Mesenchymal stem cell (in vitro differentiated cells and primary cell): ENCODE results near the gene XAGE5. TPM values are rescaled to one million over a fixed set of nuclear protein-coding genes. Genes with fewer than 3 reads are reported as not detected.
"Not testable (repeated sequence)": the region's sequence is repeated elsewhere in the genome, so short reads cannot be mapped to it uniquely, and the experiment has no call there.

Experiments
- DNase-seq: peaks from one replicate; pipeline ENCODE4 v3.0.0-alpha.2; 2013
- H2AFZ ChIP-seq: one replicate; pipeline ENCODE4 v1.6.1; 2013; ENCODE audit warnings: low read depth, mild to moderate bottlenecking, control low read depth, inconsistent platforms, low read length, moderate library complexity
- H2AK5ac ChIP-seq: 2 replicates; pipeline ENCODE4 v1.6.1; 2013; ENCODE audit warnings: low read length, moderate library complexity, mild to moderate bottlenecking, inconsistent platforms; ENCODE audit not compliant: severe bottlenecking
- H2BK120ac ChIP-seq: one replicate; pipeline ENCODE4 v1.6.1; 2013; ENCODE audit warnings: low read depth, mild to moderate bottlenecking, inconsistent platforms, low read length, moderate library complexity
- H2BK12ac ChIP-seq, 2 experiments: one replicate each; pipeline ENCODE4 v1.6.1; 2013; ENCODE audit warnings: inconsistent platforms in 2 of 2, low read length in 2 of 2, mild to moderate bottlenecking in 2 of 2, moderate library complexity in 2 of 2, control low read depth in 1 of 2
- H2BK15ac ChIP-seq: one replicate; pipeline ENCODE4 v1.6.1; 2013; ENCODE audit warnings: mild to moderate bottlenecking, low read depth, inconsistent platforms; ENCODE audit not compliant: poor library complexity, severe bottlenecking
- H2BK5ac ChIP-seq: 2 replicates; pipeline ENCODE4 v1.6.1; 2013; ENCODE audit warnings: low read depth, mild to moderate bottlenecking, low read length, control low read depth, inconsistent platforms; ENCODE audit not compliant: poor library complexity, severe bottlenecking
- H3K14ac ChIP-seq, 2 experiments: one replicate each; pipeline ENCODE4 v1.6.1; 2013; ENCODE audit warnings: inconsistent platforms in 2 of 2, low read length in 2 of 2, control low read depth in 1 of 2, mild to moderate bottlenecking in 1 of 2, moderate library complexity in 1 of 2
- H3K18ac ChIP-seq, 2 experiments: one replicate each; pipeline ENCODE4 v1.6.1; 2013; ENCODE audit warnings: inconsistent platforms in 2 of 2, low read length in 2 of 2, control low read depth in 1 of 2, low read depth in 1 of 2, mild to moderate bottlenecking in 1 of 2
- H3K23ac ChIP-seq, 2 experiments: one replicate each; pipeline ENCODE4 v1.6.1; 2013; ENCODE audit warnings: inconsistent platforms in 2 of 2, low read length in 2 of 2, mild to moderate bottlenecking in 2 of 2, moderate library complexity in 2 of 2, control low read depth in 1 of 2
- H3K27ac ChIP-seq: 2 replicates; pipeline ENCODE4 v1.5.1; 2013; ENCODE audit warnings: mild to moderate bottlenecking, moderate library complexity, low read length, control low read depth, inconsistent platforms; ENCODE audit not compliant: poor library complexity, severe bottlenecking
- H3K27me3 ChIP-seq, 2 experiments: 2 replicates each; pipeline versions ENCODE4 v1.6.1 to v1.7.0; 2013; ENCODE audit warnings: low read length in 2 of 2, mild to moderate bottlenecking in 2 of 2, moderate library complexity in 2 of 2, control low read depth in 1 of 2, inconsistent platforms in 1 of 2; ENCODE audit not compliant: control insufficient read depth in 1 of 2, insufficient read depth in 1 of 2
- H3K36me3 ChIP-seq, 2 experiments: 2 replicates each; pipeline versions ENCODE4 v1.6.1 to v1.7.0; 2013; ENCODE audit warnings: low read length in 2 of 2, control low read depth in 1 of 2, inconsistent platforms in 1 of 2, low read depth in 1 of 2, mild to moderate bottlenecking in 1 of 2; ENCODE audit not compliant: insufficient read depth in 2 of 2, control insufficient read depth in 1 of 2
- H3K4ac ChIP-seq, 2 experiments: one replicate each; pipeline ENCODE4 v1.6.1; 2013; ENCODE audit warnings: inconsistent platforms in 2 of 2, low read length in 2 of 2, mild to moderate bottlenecking in 2 of 2, moderate library complexity in 2 of 2, control low read depth in 1 of 2, low read depth in 1 of 2
- H3K4me1 ChIP-seq: 2 replicates; pipeline ENCODE4 v1.6.1; 2013; ENCODE audit warnings: low read depth, low read length, control low read depth; ENCODE audit not compliant: control insufficient read depth, insufficient read depth
- H3K4me2 ChIP-seq: 2 replicates; pipeline ENCODE4 v1.6.1; 2013; ENCODE audit warnings: low read length, mild to moderate bottlenecking, inconsistent platforms; ENCODE audit not compliant: poor library complexity, severe bottlenecking
- H3K4me3 ChIP-seq, 2 experiments: 2 replicates each; pipeline versions ENCODE4 v1.5.1 to v1.7.0; 2013; ENCODE audit warnings: low read length in 2 of 2, mild to moderate bottlenecking in 2 of 2, control low read depth in 1 of 2, low read depth in 1 of 2; ENCODE audit not compliant: insufficient read depth in 1 of 2
- H3K79me1 ChIP-seq: replicated peaks from 2 replicates; pipeline ENCODE4 v1.6.1; 2013; ENCODE audit warnings: mild to moderate bottlenecking, control low read depth, low read length, inconsistent platforms; ENCODE audit not compliant: poor library complexity, severe bottlenecking
- H3K9ac ChIP-seq: 2 replicates; pipeline ENCODE4 v1.7.0; 2013; ENCODE audit warnings: mild to moderate bottlenecking, low read length, moderate library complexity
- H3K9me3 ChIP-seq: 2 replicates; pipeline ENCODE4 v1.7.0; 2013; ENCODE audit warnings: mild to moderate bottlenecking, low read length; ENCODE audit not compliant: control insufficient read depth
- H4K8ac ChIP-seq: one replicate; pipeline ENCODE4 v1.6.1; 2013; ENCODE audit warnings: inconsistent platforms, mild to moderate bottlenecking, low read length, moderate library complexity
- H4K91ac ChIP-seq: one replicate; pipeline ENCODE4 v1.6.1; 2013; ENCODE audit warnings: mild to moderate bottlenecking, low read length, inconsistent platforms
- WGBS: methylation state at CpG from one replicate; pipeline ENCODE4 v1.1.7; 2013; ENCODE audit warnings: mixed read lengths; 5-methylcytosine and 5-hydroxymethylcytosine counted together
- polyA plus RNA-seq, 2 experiments: library from polyadenylated mRNA; stranded (reverse); fragments of 200-250 nt; gene quantifications; one replicate each; pipeline ENCODE4 v1.2.3, GENCODE V29; 2013

The XAGE5 gene
- not detected for polyA plus RNA-seq (2013, experiment 1 of 2)
- polyA plus RNA-seq (2013, experiment 2 of 2), result not detected

- 87% methylated on average over 14 of the region's 25 CpGs for WGBS
These were observed at the start of gene XAGE5 for GRCh38 chrX:52811065-52811625. XAGE5 (plus strand) TSS chrX:52811287; CDS start chrX:52812567, 1,280 bp downstream.

GRCh38 chrX:52765983-52766382 lies 45.1 kb upstream of the XAGE5 start:
- not testable (repeated sequence) for H3K27ac ChIP-seq, H3K18ac ChIP-seq, H3K14ac ChIP-seq, H2AK5ac ChIP-seq, H3K4me2 ChIP-seq, H2AFZ ChIP-seq, H2BK15ac ChIP-seq, H3K36me3 ChIP-seq, H3K4ac ChIP-seq, H3K9me3 ChIP-seq, H3K9ac ChIP-seq, H3K4me3 ChIP-seq, H3K27me3 ChIP-seq, DNase-seq, H3K23ac ChIP-seq, H4K8ac ChIP-seq, H3K79me1 ChIP-seq, H3K4me1 ChIP-seq, H4K91ac ChIP-seq, H2BK5ac ChIP-seq, H2BK120ac ChIP-seq, H2BK12ac ChIP-seq
- WGBS, result no CpG with 5 or more reads among the region's 5 CpGs

More at GRCh38 chrX:52811065-52811625, at the start of gene XAGE5:
- H2BK5ac ChIP-seq, result no peak within 1 kb of the TSS
- H2AFZ ChIP-seq, result no peak within 1 kb of the TSS
- H3K4me2 ChIP-seq, result no peak within 1 kb of the TSS
- H2BK15ac ChIP-seq, result no peak within 1 kb of the TSS
- no peak within 1 kb of the TSS for H4K8ac ChIP-seq
- H3K4me1 ChIP-seq, result no peaks in the 10 kb centered on the region
- H3K4ac ChIP-seq, result no peak within 1 kb of the TSS
- H3K27me3 ChIP-seq, result peaks cover 0 to 48% of the 10 kb centered on the region in 2 experiments
- no peak within 1 kb of the TSS for H3K14ac ChIP-seq
- no peak within 1 kb of the TSS for H3K4me3 ChIP-seq
- H3K36me3 ChIP-seq, result no peaks in the 10 kb centered on the region
- H3K18ac ChIP-seq, result no peak within 1 kb of the TSS
- no peak within 1 kb of the TSS for H2AK5ac ChIP-seq
- H2BK12ac ChIP-seq, result no peak within 1 kb of the TSS
- H3K9ac ChIP-seq, result no peak within 1 kb of the TSS
- H2BK120ac ChIP-seq, result no peak within 1 kb of the TSS
- H3K9me3 ChIP-seq, result no peaks in the 10 kb centered on the region
- no peak within 1 kb of the TSS for H4K91ac ChIP-seq
- H3K79me1 ChIP-seq, result no peaks in the 10 kb centered on the region
- no peak within 1 kb of the TSS for H3K23ac ChIP-seq
- no peak for DNase-seq
- no peak within 1 kb of the TSS for H3K27ac ChIP-seq

- H2BK5ac ChIP-seq, H4K8ac ChIP-seq, H3K36me3 ChIP-seq, H2AFZ ChIP-seq, H3K9ac ChIP-seq, H2BK120ac ChIP-seq, H3K4me3 ChIP-seq, H4K91ac ChIP-seq, H3K14ac ChIP-seq, H2BK12ac ChIP-seq, H3K9me3 ChIP-seq, H3K27me3 ChIP-seq, H3K79me1 ChIP-seq, H3K4me1 ChIP-seq, DNase-seq, H2BK15ac ChIP-seq, H3K27ac ChIP-seq, H2AK5ac ChIP-seq, H3K4ac ChIP-seq, H3K18ac ChIP-seq, H3K4me2 ChIP-seq, H3K23ac ChIP-seq: not testable (repeated sequence)
- no CpG with 5 or more reads among the region's 11 CpGs for WGBS
These were observed 37.6 kb upstream of the XAGE5 start for GRCh38 chrX:52773504-52773903.

- H4K91ac ChIP-seq, H3K36me3 ChIP-seq, DNase-seq, H2BK12ac ChIP-seq, H3K9ac ChIP-seq, H3K18ac ChIP-seq, H2BK15ac ChIP-seq, H3K23ac ChIP-seq, H2AK5ac ChIP-seq, H3K9me3 ChIP-seq, H3K4me3 ChIP-seq, H2BK5ac ChIP-seq, H3K27ac ChIP-seq, H3K4me2 ChIP-seq, H3K79me1 ChIP-seq, H3K4ac ChIP-seq, H2BK120ac ChIP-seq, H2AFZ ChIP-seq, H3K14ac ChIP-seq, H3K4me1 ChIP-seq, H4K8ac ChIP-seq: not testable (repeated sequence)
- 100% methylated on average over 1 of the region's 2 CpGs for WGBS
- H3K27me3 ChIP-seq, result peaks cover 0 to 13% of the 10 kb centered on the region in 2 experiments
These were observed 13.8 kb upstream of the XAGE5 start, which contains the start of gene SPANXN5 for GRCh38 chrX:52797327-52797726. SPANXN5 (minus strand) TSS chrX:52797427; CDS start chrX:52797348, 79 bp downstream.
